Measurements from ENCODE around the gene EPC1.

DNA sequence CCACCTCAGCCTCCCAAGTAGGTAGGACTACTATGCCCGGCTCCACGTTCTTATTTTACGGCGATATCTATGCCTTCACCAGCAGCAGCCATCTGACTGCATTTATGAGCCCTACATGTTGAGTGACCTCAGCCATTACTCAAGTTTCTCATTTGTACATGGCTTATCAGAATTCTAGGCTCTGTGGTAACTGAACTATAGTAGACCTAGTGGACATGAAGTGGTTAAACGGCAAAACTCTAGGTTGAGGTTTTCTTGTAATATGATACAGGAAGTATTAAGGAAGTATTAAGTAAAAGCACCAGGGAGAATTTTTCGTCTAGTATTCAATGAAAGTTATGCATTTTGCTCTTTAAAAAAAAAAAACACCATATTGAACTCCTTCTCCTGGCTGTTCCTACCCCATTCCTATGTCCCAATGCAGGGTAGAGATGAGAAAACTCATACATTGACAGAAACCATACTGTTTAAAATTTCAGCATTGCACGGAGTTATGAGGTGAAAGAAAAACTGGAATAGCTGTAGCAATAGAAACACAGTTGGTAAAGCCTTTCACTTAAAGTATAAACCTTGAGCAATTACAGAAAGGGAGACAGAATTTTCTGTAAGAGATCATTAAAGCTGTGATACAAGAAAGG is 39.8 kb upstream of the EPC1 start:
- TF ChIP-seq, protein P1, sequence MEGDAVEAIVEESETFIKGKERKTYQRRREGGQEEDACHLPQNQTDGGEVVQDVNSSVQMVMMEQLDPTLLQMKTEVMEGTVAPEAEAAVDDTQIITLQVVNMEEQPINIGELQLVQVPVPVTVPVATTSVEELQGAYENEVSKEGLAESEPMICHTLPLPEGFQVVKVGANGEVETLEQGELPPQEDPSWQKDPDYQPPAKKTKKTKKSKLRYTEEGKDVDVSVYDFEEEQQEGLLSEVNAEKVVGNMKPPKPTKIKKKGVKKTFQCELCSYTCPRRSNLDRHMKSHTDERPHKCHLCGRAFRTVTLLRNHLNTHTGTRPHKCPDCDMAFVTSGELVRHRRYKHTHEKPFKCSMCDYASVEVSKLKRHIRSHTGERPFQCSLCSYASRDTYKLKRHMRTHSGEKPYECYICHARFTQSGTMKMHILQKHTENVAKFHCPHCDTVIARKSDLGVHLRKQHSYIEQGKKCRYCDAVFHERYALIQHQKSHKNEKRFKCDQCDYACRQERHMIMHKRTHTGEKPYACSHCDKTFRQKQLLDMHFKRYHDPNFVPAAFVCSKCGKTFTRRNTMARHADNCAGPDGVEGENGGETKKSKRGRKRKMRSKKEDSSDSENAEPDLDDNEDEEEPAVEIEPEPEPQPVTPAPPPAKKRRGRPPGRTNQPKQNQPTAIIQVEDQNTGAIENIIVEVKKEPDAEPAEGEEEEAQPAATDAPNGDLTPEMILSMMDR (IDR thresholded peaks at IDR 0.05) = no peak
- no peak for TF ChIP-seq EP300 (IDR thresholded peaks at IDR 0.05)

All from ovary (tissue), 3 donors.